ENCODE data around the gene SLC25A28.

DNA sequence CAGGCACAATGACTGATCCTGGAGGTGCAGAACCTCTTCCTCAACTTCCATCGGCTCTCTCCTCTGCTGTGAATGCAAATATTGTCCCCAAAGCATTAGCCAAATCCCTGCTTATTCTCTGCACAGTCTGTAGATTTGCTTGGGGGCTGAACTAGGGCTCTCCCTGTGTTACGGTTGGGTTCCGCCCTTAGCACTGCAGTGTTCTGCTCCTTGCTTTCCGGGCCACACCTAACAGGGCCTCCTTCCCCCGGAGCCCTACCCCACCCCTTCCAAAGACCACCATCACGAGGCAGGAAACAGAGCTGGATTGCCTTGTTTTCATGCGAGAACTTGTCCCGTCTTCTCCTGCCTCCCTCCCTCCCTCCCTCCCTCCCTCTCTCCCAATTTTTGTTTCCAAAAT lies 36.6 kb downstream of the SLC25A28 start:
- TF ChIP-seq POLR2A (IDR thresholded peaks at IDR 0.05), result no peak
- TF ChIP-seq, protein P1, sequence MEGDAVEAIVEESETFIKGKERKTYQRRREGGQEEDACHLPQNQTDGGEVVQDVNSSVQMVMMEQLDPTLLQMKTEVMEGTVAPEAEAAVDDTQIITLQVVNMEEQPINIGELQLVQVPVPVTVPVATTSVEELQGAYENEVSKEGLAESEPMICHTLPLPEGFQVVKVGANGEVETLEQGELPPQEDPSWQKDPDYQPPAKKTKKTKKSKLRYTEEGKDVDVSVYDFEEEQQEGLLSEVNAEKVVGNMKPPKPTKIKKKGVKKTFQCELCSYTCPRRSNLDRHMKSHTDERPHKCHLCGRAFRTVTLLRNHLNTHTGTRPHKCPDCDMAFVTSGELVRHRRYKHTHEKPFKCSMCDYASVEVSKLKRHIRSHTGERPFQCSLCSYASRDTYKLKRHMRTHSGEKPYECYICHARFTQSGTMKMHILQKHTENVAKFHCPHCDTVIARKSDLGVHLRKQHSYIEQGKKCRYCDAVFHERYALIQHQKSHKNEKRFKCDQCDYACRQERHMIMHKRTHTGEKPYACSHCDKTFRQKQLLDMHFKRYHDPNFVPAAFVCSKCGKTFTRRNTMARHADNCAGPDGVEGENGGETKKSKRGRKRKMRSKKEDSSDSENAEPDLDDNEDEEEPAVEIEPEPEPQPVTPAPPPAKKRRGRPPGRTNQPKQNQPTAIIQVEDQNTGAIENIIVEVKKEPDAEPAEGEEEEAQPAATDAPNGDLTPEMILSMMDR (IDR thresholded peaks at IDR 0.05 in 4 of 5, conservative IDR thresholded peaks at IDR 0.05 in 1 of 5), result no peak

All from gastrocnemius medialis (tissue), 4 donors.